Pancreas (tissue), 10 donors: ENCODE results near the gene PNRC2. TPM values are rescaled to one million over a fixed set of nuclear protein-coding genes. Genes with fewer than 3 reads are reported as not detected.

Source experiments
- ATAC-seq, 4 donors: fragments of 200-7000 bp; cut with Tn5 transposase; one replicate each; pipeline versions ENCODE4 v1.8.0 to v1.9.1; 2020; ENCODE audit warnings: mild to moderate bottlenecking in 4 of 4, moderate library complexity in 4 of 4
- DNase-seq, 6 donors: peaks; one replicate each; pipeline ENCODE4 v3.0.0-alpha.2; 2020
- FAIRE-seq: peaks from 2 replicates; lab custom pipeline; 2012; peaks lifted over from hg19 to GRCh38; lab: Jason Lieb, UNC
- H3K27ac ChIP-seq, 4 donors: fragments of 200-600 bp; sonication (generic); 1 replicate in 3 of 4; 2 replicates in 1 of 4; pipeline versions ENCODE4 v1.5.0 to v1.8.0; 2020
- H3K27me3 ChIP-seq, 4 donors: fragments of 200-600 bp; one replicate each; pipeline ENCODE4 v1.8.0; 2021
- H3K36me3 ChIP-seq, 3 donors: fragments of 200-600 bp; sonication (generic) in 1 of 3; one replicate each; pipeline versions ENCODE4 v1.5.0 to v1.8.0; 2020 to 2021
- H3K4me1 ChIP-seq, 3 donors: fragments of 200-600 bp; one replicate each; pipeline ENCODE4 v1.8.0; 2021
- H3K4me3 ChIP-seq, 4 donors: fragments of 200-600 bp; sonication (generic) in 2 of 4; one replicate each; pipeline versions ENCODE4 v1.5.0 to v1.8.0; 2020 to 2021
- H3K9me3 ChIP-seq, 4 donors: fragments of 200-600 bp; one replicate each; pipeline ENCODE4 v1.8.0; 2021
- CTCF ChIP-seq, 4 donors: fragments of 200-600 bp; sonication (generic) in 3 of 4; IDR thresholded peaks; one replicate each; pipeline versions ENCODE4 v1.5.0 to v1.8.0; 2021; ENCODE audit warnings: antibody characterized with exemption in 4 of 4
- WGBS, 2 donors: extraction: QIAGEN DNeasy Blood & Tissue Kit; methylation state at CpG; one replicate each; pipeline ENCODE4 v1.1.7; 2013; 5-methylcytosine and 5-hydroxymethylcytosine counted together
- intact Hi-C, 3 donors: fragments of 100-400 bp; cut with DNase I; formaldehyde crosslinking; loops; one replicate each; pipeline versions ENCODE4 v1.11.1 to v1.14.2; 2022
- polyA plus RNA-seq, 2 donors: library from polyadenylated mRNA; stranded (reverse); fragments of 200-250 nt; gene quantifications; one replicate each; pipeline ENCODE4 v1.2.3, GENCODE V29; 2013
- total RNA-seq, 6 donors: library from RNA; stranded (reverse); fragmentation: NEBNext Ultra II Directional in 4 of 6; extraction: Animal tissue kit (Norgen Biotek cat#: 25700) in 4 of 6; gene quantifications; one replicate each; pipeline versions ENCODE4 v1.2.1 to v1.2.4, GENCODE V29; 2021 to 2023
- donor health status: healthy with polysubstance abuse.
- donor health status: DM: no; HTN: no; CAD: no; lungs with moderate emphysema.
- donor health status: DM: no; HTN: no; CAD: no.
- donor health status: control.
- donor health status: control.
- donor health status: Bipolar disorder and iron deficiency.
- donor health status: DM: yes; HTN: yes; CAD: no.
- donor health status: DM: no; HTN: no; CAD: no.
- donor health status: DM: no; HTN: no; CAD: no.
- donor health status: DM: yes; HTN: yes; CAD: no.

PNRC2 gene, protein sequence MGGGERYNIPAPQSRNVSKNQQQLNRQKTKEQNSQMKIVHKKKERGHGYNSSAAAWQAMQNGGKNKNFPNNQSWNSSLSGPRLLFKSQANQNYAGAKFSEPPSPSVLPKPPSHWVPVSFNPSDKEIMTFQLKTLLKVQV
- total RNA-seq (10 to 100 TPM; 24.3 to 57.4 (median 38.3) TPM), polyA plus RNA-seq (10 to 100 TPM; 30.2 to 49.0 TPM)

DNA sequence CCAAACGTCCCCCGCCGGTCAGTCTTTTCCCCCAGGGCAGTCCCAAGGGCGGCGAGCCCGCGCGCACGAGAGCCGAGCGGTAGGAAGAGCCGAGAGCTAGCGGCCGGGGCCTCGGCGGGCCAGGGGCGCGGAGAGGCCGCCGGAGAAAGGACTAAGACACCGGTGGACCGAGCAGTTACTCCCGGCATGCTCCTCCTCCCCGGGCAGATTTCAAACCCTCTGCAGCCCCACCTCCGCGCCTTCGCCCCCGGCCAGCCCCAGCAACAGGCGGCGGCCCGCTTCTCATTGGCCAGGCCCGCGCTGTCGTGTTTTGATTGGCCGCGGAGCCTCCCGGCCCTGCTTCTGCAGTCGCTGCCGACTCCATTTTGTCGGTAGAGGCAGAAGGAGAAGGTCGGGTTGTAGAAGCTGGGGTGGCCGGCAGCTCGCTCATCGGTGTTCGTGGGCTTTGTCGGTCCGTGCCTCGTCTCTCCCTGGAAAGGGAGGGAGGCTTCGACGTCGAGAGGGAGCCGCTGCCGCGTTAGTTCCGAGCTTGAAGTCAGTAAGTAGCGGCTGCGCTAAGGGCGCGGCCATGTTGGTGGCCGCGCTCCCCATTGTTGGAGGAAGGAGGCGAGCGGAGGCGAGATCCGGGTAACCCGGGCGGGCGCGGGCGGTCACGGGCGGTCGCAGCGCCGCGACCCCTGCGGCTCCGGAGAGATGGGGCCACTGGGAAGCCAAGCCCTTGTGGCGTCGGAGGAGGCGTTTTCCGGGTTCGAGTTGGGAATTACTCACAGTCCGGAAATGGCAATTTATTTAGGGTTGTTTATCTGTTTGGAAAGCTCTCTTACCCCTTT is at the start of gene PNRC2:
Gene PNRC2, plus strand, starts transcription at position 368 of the 830 bp plus-strand sequence. CDS start 1,630 bp downstream, outside the sequence.
- intact Hi-C loops, result loop anchor here in 2 of 3 donors (10.0 kb wide), 1 partner anchor 65 kb away; no protein-coding TSS in a partner anchor
- peak; percentile 95 to 98 (median 96) for DNase-seq
- Histone ChIP-seq H3K4me3 (peak within 1 kb of the TSS; percentile 53 to 70 (median 62)), H3K36me3 (no peaks in the 10 kb centered on the region), H3K4me1 (peaks cover 30 to 60% (median 42%) of the 10 kb centered on the region in 3 donors), H3K9me3 (no peaks in the 10 kb centered on the region), H3K27ac (peak within 1 kb of the TSS; percentile 94 to 99 (median 98)), H3K27me3 (no peaks in the 10 kb centered on the region)
- no peak for TF ChIP-seq CTCF (IDR thresholded peaks at IDR 0.05)
- peak; percentile 88 to 95 (median 92) for ATAC-seq
- 0% methylated on average over 74 to 84 of the region's 84 CpGs for WGBS, 2 donors
- no peak for FAIRE-seq

GRCh38 chr1:23910144-23910543 is 49.5 kb upstream of the PNRC2 start:
- H3K4me3 ChIP-seq, result no peak overlapping the region
- peaks cover 0 to 4% (median 0%) of the 10 kb centered on the region in 3 donors for H3K4me1 ChIP-seq
- WGBS, 2 donors, result 89 to 93% methylated on average over 8 of the region's 8 CpGs
- H3K27me3 ChIP-seq, result no peaks in the 10 kb centered on the region
- no peak for FAIRE-seq
- H3K36me3 ChIP-seq, result no peaks in the 10 kb centered on the region
- ATAC-seq, result no peak
- no peak for TF ChIP-seq CTCF (IDR thresholded peaks at IDR 0.05)
- no peak for DNase-seq
- H3K9me3 ChIP-seq, result no peaks in the 10 kb centered on the region
- H3K27ac ChIP-seq, result no peak overlapping the region
- intact Hi-C loops, result loop anchor here in 1 of 3 donors (10.0 kb wide), 1 partner anchor 135 kb away; the partner anchor contains the start of gene PITHD1

GRCh38 chr1:23910553-23911246 is 48.9 kb upstream of the PNRC2 start:
- Histone ChIP-seq H3K27me3 (no peaks in the 10 kb centered on the region), H3K36me3 (no peaks in the 10 kb centered on the region), H3K4me1 (peaks cover 0 to 4% (median 0%) of the 10 kb centered on the region in 3 donors), H3K27ac (no peak overlapping the region), H3K9me3 (no peaks in the 10 kb centered on the region), H3K4me3 (no peak overlapping the region)
- ATAC-seq (no peak), DNase-seq (no peak), FAIRE-seq (no peak)
- no peak for TF ChIP-seq CTCF (IDR thresholded peaks at IDR 0.05)
- intact Hi-C loops, result loop anchor here in 1 of 3 donors (10.0 kb wide), 1 partner anchor 136 kb away; the partner anchor contains the start of gene PITHD1
- 75 to 81% methylated on average over 11 of the region's 11 CpGs for WGBS, 2 donors

DNA sequence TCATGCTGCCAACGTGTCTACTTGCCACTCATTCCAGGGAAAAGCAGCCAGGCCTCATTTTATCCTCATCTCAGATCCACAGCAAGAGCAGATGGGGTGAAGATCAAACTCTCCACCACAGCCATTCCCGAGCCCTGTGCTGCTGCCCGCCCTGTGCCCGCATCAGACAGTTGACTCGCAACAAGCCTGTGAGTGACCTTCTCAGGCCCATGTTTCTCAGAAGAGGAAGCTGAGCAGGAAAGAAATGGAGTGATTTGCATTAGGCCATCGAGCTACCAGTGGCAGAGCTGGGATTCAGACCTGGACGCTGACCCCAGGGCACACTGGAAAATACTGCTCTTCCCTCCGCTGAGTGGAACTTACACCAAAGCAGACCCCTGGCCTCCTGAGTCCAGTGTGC is 47.7 kb upstream of the PNRC2 start:
- DNase-seq (no peak), FAIRE-seq (no peak), ATAC-seq (no peak)
- Histone ChIP-seq H3K27ac (no peak overlapping the region), H3K4me3 (no peak overlapping the region), H3K36me3 (no peaks in the 10 kb centered on the region), H3K9me3 (no peaks in the 10 kb centered on the region), H3K27me3 (no peaks in the 10 kb centered on the region), H3K4me1 (peaks cover 0 to 4% (median 0%) of the 10 kb centered on the region in 3 donors)
- TF ChIP-seq CTCF (IDR thresholded peaks at IDR 0.05), result no peak
- WGBS, 2 donors, result 79 to 83% methylated on average over 8 of the region's 8 CpGs
- intact Hi-C loops, result loop anchor here in 1 of 3 donors (10.0 kb wide), 1 partner anchor 137 kb away; the partner anchor contains the start of gene PITHD1
